GM20431 (cell line): ENCODE data around the gene SDHD.
"Not testable (repeated sequence)": the region's sequence is repeated elsewhere in the genome, so short reads cannot be mapped to it uniquely, and the experiment has no call there.

Source experiments
- in situ Hi-C: fragments of 300-500 bp; cut with MseI, MboI; formaldehyde crosslinking; loops from one replicate; pipeline ENCODE4 v1.15.0; 2020; ENCODE audit warnings: low sequenced_read_pairs; ENCODE audit not compliant: unreplicated experiment

SDHD gene

DNA sequence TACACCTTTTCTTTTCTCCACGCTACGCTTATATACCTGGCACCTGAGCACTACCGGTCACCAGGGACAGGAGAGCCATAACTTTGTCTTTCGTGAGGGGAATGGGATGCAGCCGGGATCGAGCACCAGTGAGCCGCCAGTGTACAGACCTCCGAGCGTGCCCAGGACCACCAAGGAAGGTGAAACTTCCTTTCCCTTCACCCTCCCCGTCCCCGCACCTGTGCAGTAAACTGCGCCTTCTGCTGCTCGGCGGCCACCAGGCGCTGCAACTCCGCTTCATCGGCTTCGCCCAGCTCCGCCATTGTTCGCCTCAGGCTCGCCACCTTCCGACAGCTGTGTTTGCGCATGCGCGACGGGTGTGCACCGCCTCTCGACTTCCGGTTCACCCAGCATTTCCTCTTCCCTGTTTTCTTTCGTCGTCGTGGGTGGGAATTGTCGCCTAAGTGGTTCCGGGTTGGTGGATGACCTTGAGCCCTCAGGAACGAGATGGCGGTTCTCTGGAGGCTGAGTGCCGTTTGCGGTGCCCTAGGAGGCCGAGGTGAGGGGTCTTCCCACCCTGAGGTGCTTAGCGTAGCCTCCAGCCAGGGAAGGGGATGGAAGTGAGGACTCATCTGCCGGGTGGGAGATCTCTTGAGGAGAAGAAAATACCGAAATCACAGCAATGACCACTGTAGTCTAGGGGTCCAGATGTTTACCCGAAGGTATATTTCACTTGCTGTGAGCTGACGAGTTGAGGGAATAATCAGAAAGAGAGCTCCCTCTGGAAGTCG lies at the start of gene SDHD, which contains the start of gene TIMM8B:
Gene SDHD (plus strand): TSS at position 452 of the 770 bp plus-strand sequence. CDS start 35 bp downstream, at position 487.
Gene TIMM8B (minus strand): TSS at position 335 of the 770 bp plus-strand sequence. CDS start 33 bp downstream, at position 302.
- in situ Hi-C loops: no loop called here

DNA sequence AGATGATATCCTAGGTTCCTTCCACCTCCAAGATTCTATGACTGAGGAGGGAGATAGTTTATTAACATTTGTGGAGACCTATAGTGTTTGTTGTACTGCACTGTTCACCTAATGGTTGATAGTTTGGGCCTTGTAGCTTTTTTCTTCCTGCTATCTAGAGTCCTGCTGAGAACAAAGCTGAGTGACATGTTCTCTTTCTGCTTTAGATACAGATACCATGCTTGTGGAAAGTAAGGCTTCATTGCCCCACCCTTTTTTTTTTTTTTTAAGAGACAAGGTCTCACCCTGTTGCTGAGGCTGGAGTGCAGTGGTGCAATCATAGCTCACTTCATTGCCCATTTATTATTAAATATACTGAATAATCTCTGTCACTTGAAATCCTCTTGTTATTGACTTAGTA lies 49.1 kb upstream of the SDHD start:
- in situ Hi-C loops: no loop called here

DNA sequence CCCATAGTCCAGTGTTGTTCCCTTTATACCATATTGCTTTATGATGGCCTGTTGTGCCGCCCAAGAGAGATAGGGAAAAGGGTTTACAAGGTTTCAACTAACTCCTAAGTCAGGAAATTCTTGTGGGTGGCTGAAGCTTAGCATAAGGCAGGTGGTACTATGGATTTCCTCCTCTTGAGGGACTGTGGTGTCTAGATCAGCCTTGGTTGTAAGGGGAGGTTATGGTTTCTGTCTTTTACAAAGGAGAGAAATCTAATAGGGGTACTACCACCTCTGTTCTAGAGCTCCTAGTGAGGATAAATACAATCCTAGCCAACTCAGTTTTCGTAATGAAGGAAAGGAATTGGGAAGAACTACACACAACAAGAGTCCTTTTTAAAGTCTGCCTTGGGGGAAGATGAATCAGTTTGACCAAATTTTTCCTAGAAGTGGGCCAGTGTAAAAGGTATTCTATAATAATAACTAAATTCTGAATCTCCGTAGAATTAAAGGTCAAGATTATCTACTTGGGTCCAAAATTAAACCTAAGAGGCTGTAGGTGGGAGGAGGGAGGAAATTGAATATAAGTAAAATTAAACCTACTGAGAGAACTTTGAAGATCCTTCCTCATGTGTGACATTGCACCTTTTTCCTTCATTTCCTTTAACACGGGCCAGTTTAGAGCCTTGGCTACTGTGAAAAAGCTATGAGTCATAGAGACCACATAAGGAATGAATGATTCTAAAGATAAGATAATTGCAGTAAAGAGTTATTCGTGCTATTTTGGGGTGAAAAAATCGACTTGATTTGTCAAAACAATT lies 44.3 kb upstream of the SDHD start:
- in situ Hi-C loops: no loop called here

DNA sequence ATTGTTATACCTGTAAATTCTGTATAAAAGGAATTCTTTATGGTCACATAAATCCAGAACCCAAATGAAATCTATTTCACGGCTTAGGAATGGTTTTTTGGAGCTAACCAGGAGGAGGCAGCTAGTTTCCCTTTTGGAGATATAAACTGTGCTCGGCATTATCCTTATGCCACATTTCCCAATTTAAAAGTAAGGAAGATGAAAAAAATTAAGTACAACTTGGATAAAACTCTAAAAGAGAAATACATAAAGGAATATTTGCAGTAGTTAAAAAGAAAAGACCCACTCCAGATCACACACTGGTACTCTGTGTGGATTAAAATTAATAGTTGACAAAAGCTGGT lies 43.7 kb upstream of the SDHD start:
- in situ Hi-C loops: no loop called here

DNA sequence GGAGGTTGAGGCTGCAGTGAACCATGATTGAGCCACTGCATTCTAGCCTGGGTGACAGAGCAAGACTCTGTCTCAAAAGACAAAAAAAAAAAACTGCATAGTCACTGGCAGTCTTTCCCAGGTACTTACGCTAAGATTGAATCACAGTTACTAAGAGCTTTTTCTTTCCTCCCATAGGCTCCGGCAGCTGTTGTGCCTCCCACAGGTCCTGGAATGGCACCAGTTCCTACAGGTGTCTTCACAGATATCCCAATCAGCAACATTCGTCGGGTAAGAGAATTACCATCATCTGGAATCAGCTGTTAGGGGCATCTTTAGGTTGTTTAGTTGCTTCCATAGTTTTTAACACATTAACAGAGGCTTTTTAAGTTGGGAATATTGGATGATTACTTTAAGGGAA lies 41.7 kb upstream of the SDHD start:
- in situ Hi-C loops: no loop called here

DNA sequence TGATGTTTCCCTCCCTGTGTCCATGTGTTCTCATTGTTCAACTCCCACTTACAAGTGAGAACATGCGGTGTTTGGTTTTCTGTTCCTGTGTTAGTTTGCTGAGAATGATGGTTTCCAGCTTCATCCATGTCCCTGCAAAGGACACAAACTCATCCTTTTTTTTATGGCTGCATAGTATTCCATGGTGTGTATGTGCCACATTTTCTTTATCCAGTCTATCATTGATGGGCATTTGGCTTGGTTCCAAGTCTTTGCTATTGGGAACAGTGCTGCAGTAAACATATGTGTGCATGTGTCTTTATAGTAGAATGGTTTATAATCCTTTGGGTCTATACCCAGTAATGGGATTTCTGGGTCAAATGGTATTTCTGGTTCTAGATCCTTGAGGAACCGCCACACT lies 40.0 kb upstream of the SDHD start:
- in situ Hi-C loops: not testable (repeated sequence)

DNA sequence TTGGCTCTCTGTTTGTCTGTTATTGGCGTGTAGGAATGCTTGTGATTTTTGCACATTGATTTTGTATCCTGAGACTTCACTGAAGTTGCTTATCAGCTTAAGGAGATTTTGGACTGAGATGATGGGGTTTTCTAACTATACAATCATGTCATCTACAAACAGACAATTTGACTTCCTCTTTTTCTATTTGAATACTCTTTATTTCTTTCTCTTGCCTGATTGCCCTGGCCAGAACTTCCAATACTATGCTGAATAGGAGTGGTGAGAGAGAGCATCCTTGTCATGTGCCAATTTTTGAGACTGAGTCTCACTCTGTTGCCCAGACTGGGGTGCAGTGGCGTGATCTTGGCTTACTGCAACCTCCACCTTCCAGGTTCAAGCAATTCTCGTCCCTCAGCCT lies 38.4 kb upstream of the SDHD start:
- in situ Hi-C loops: not testable (repeated sequence)

DNA sequence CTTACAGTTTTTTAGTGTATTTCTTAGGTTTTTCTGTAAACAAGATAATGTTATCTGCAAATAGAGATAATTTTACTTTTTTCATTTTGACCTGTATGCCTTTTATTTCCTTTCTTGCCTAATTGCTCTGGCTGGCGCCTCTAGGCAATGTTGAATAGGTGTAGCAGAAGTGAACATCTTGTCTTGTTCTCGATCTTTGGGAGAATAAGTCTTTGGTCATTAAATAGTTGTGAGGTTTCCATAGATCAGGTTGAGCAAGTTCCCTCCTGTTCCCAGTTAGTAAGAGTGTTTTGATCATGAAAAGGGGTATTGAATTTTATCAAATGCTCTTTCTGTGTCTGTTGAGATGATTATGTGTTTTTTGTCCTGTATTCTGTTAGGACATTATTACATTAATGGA lies 36.9 kb upstream of the SDHD start:
- in situ Hi-C loops: no loop called here

DNA sequence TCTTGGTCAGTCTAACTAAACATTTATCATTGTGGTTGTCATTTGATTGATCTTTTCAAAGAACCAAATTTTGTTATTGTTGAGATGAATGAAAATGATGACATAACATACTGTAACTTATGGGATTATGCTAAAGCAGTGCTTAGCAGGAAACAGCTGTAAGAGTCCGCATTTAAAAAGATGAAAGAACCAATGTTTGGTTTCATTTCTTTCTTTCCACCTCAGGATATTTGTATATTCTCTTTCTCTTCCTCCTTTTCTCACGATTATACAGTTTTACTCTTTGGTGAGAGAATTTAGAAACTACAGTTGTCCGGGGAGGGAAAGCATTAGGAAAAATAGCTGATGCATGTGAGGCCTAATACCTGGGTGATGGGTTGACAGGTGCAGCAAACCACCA lies 36.0 kb upstream of the SDHD start:
- in situ Hi-C loops: no loop called here

DNA sequence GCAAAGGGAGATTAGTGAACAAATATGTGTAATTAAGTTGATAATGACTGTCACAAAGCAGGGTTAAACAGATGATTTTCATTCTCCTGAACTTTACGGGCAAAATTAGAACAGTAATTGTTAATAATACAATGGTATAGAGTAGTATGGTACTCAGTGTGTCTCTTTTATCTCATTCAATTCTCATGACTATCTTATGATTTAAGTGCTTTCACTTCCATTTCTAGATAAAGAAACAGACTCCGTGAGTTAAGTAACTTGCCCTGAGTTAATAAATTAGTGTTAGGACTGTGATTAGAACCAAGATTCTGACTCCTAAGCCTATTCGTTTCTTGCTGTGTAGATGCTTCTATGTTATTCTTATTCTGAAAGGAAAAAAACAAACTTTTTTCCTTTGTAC lies 34.9 kb upstream of the SDHD start:
- in situ Hi-C loops: no loop called here

DNA sequence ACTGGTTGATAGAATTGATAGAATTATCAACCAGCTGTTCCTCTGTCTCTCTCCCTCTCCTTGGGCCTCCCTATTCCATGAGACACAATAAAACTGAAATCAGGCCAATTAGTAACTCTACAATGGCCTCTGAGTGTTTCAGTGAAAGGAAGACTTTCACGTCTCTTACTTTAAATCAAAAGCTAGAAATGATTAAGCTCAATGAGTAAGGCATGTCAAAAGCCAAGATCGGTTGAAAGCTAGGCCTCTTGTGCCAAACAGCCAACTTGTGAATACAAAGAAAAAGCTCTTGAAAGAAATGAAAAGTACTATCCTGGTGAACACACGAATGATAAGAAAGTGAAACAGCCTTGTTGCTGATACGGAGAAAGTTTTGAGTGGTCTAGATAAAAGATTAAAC lies 29.5 kb upstream of the SDHD start:
- in situ Hi-C loops: no loop called here

DNA sequence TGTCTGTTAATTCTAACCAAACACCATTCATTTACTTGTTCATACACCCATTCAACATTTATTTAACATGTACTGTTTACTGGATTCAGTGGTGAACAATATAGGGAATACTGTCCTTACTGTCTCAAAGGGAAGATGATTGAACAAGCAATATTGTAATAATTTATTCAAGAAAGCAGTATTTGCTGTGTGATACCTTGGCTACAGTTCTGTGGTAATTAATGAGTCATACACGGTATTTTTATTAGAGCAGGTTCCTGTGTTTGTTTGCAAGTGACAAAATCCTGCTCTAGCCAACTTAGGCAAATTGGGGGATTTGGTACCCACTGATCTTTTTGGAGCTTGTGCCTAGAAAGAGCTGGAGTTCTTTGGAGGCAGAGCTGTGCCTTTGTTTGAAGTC lies 28.6 kb upstream of the SDHD start:
- in situ Hi-C loops: no loop called here

DNA sequence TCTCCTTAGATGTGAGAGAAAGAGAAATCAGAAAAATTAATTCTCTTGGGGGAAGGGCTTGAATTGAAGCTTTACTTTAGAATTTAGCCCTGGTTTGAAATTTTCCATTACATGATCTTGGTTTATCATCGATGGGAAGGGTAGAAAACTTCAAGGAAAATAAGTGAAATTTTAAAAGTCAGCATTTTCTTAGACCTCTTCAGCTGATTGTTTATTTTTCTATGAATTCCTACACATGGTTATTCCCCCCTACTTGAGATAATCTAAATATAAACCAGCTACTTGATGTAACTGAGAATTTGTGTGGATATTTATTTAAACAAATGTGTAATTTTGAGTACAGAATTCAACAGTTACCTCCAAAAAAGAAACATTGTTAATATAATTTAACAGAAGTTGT lies 23.8 kb upstream of the SDHD start:
- in situ Hi-C loops: no loop called here

DNA sequence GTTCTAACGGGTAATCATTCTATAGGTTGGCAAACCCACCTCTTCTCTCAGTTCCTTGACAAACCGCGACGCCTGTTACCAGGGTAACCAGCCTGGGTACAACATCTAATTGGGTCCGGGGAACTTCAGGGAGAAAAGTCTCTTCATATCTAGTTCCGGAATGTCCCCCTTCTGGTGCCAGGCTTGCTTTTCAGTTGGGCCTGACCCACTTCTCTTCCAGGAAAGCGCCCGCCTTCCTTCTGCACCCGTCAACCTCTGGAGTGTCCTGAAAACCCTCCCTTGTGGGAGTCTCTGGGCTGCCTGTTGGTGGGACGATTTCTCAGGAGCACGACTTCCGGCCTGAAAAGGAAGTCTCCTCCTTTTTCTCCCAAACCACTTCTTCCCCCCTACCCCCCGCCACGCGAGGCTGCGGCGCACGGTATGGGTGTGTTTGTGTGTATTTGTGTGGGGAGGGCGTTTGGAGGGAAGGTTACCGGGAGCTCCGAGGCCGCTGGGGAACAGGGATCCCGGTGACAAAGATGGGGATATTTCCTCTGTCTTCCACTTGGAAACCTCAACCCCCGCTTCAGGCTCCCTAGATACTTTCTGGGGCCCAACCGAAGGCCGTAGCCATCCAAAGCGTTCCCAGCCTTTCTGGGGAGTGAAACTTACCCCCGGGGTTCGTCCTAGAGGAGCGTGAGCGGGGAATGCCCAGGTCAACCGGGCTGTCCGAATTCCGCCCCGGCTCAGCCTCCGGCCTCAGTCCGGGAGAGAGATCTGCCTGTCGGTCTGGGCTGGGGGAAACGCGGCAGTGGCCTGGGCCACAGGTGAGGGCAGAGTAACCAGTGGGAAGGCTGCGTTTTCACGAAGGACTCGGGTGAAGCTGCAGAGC lies 12.5 kb upstream of the SDHD start, which contains the start of the genes NKAPD1 and PIH1D2:
Gene NKAPD1 (plus strand): TSS at position 359 of the 871 bp plus-strand sequence. CDS start 1,276 bp downstream, outside the sequence.
Gene PIH1D2 (minus strand): TSS at position 77 of the 871 bp plus-strand sequence. CDS start 843 bp downstream, outside the sequence.
- in situ Hi-C loops: no loop called here

DNA sequence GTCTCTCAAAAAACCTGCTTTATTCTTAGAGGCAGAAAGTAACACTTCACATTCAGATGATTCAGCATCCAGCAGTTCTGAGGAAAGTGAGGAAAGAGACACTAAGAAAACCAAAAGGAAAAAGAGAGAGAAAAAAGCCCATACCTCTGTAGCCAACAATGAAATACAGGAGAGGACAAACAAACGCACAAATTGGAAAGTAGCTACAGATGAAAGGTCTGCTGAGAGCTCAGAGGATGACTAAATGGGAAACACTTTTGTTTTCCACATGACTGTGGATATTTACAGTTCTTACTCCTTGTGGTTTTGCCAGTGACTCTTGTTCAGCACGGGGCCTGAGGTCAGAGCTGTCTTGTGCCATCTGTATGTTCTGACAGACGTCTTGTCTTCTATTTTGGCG lies 3.9 kb upstream of the SDHD start:
- in situ Hi-C loops: no loop called here

DNA sequence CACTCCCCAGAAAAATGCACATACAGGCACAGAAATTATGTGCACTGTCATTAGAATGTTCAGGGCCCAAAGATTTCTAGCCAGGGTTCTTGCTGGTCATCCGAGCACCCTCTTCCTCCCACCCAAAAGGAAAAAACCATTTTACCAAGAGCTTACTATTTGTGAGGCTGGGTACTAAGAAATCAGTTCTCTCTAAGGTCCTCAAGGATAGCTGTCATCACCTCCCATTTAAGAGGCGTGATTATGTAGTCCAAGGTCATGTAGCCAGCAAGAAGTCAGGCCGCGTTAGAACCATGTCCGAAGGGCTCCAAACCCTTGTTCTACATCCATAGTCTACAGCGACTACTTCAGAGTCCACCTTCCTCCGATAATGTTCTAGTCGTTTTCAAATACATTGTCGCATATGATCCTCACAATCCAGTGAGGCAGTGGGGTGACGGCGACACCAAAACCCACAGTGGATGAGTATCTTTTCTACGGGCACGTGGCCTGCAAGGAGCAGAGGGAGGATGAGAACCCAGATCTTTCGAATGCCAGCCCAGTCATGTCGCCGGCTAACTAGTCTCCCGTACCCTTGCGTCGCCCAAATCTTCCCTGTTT lies 751 bp upstream of the SDHD start:
- in situ Hi-C loops: no loop called here

DNA sequence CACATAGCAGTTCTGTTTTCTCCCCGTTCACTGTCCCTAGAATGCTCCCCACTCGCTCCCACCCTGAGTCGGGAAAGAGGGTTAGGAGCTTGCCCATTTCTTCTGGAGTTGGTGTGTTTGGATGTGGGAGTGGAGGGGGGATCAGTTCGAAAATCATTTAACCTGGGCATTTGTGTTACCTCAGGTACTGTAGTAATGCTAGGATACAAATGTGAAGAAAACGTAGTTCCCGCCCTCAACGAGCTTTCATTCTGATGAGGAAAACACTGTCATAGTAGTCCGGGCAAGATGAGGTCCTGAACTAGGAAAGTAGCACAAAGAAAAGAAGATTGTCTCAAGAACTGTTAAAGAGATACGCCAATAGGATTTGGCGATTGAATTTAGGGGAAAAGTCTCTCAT lies 539 bp downstream of the SDHD start:
- in situ Hi-C loops: no loop called here

DNA sequence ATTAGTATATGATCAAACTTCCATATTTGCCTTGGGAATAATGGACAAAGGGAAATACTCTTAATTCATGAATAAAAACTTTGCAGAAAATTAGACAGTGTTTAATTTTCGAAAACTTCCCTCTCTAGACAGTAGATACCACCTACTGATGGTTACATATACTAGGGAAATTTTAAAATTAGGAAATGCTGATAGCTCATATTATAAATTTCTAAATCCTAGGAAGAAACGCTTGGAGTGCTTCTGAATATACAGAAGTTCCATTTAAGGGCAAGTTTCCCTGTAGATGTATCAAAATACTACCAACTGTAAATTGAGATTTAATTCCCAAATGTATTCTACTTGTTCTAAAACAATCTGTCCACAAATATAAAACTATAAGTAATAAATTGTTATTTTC lies 8.6 kb downstream of the SDHD start:
- in situ Hi-C loops: not testable (repeated sequence)

DNA sequence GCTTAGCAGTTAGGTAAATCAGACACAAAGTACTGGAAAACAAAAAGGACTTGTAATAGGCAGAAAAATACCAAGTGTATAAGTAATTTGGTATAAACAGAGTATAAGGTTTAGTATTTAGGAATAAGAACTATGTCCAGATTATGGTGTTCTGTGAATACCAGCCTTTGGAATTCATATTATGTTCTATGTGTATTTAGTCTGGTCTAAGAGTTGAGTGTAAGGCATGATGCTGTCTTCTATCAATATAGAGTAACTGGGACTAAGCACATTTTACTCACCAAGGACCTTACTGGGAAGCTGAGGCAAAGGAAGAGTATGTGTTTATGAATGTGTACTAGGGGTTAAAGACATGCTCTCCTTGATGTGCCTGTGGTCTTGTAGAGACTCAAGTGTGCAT lies 9.5 kb downstream of the SDHD start:
- in situ Hi-C loops: no loop called here
